HG03025 (cell line): ENCODE results near the gene IFITM10.

ENCODE experiments used
- ATAC-seq: cut with Tn5 transposase; IDR thresholded peaks from one replicate; pipeline ENCODE4 v1.9.1; 2021; ENCODE audit warnings: mild to moderate bottlenecking, moderate library complexity; ENCODE audit not compliant: unreplicated experiment, low FRiP score

IFITM10 gene

DNA sequence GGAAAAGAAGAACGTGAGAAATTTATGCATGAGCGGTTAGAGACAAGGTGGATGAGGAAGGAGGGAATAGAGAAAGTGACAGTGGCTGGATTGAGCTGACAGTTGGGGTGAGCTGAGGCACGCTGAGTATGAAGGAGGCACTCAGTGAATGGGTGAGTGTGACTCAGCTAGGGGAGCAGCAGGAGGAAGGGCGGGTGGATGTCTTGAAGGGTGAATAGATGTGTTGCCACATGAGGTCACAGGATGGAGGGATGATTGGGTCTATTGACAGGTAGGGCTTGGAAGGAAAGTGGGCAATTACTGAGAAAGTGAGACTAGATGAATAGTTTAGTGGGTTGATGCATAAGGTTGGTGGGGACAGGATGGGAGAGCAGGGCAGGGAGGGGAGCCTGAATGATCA, 8.0 kb downstream of the IFITM10 start:
- ATAC-seq: no peak

GRCh38 chr11:1741741-1742140, 8.7 kb downstream of the IFITM10 start:
- ATAC-seq: no peak

GRCh38 chr11:1740786-1741530, 9.4 kb downstream of the IFITM10 start:
- no peak for ATAC-seq

GRCh38 chr11:1739576-1739975, 10.8 kb downstream of the IFITM10 start:
- no peak for ATAC-seq

DNA sequence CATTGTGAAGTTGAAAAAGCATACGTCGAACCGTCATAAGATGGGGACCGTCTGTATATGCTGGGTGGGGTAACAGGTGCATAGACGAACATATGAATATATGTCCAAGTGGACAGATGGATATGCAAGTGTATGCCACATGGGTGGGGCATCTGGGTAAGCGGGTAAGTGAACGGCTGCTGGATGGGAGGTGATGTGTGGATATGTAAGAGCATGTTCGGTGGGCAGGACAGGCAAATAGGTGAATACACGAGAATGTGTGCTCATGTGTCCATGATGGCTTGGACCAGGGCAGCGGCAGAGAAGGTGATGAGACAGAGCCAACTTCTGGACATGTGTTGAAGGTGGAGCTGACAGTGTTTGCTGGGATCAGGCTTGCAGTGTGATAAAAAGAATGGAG, 12.0 kb downstream of the IFITM10 start:
- no peak for ATAC-seq

- ATAC-seq: no peak
These were observed 13.2 kb downstream of the IFITM10 start for GRCh38 chr11:1737080-1737757.

DNA sequence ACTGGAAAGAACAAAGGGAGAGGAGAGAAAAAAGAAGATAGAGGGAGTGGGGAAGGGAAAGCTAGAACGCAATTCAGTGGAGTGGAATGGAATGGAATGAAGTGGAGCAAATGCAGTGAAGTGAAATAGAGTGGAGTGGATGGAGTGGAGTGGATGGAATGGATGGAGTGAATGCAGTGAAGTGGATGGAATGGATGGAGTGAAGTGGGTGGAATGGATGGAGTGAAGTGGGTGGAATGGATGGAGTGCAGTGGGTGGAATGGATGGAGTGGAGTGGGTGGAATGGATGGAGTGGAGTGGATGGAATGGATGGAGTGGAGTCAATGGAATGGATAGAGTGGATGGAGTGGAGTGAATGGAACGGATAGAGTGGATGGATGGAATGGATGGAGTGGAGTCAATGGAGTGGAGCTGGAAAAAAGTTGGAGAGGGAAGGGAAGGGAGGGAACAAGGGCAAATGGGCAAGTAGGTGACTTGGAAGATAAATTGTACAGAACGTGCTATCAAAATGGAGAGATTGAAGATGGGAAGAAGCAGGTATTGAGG, 13.9 kb downstream of the IFITM10 start:
- no peak for ATAC-seq

DNA sequence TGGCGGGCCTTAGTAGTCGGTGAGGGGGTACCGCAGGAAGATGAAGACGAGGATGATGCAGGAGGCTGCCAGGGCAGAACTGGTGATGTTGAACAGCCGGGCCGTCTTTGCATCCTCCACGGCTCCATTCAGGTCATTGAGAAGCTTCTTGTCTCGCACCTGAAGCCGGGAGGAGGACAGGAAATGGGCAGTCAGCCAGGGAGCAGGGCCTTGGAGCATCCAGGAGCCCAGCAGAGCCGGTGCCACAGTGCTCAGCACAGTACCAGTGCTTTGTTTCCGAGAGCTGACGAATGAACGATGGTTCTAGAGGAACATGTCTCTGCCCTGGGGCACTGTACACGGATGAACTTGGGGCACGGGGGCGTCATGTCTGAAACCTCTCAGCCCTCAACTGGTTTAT, 15.1 kb downstream of the IFITM10 start:
- no peak for ATAC-seq

DNA sequence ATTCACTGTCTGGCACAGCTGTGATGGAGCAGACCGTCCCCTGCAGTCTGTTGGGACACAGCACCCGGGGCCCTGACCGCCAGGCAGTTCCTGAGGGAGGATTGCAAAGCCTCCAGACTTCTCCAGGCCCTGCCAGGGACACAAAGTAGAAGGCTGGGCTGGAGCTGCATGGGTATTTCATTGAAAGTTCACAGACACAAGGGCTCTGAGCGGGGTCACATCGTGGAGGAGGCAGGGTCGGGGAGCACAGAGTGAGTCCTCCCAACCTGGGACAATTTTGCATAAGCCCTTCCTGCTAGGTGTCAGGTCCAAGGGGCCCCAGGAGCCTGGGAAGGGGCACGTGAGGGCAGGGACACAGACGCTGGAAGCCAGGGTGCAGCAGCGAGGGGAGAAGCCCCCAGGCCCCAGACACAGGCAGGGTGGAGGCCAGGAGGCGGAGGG, 15.7 kb downstream of the IFITM10 start:
- no peak for ATAC-seq

- ATAC-seq: no peak
These were observed 16.4 kb downstream of the IFITM10 start for GRCh38 chr11:1733716-1734640.

GRCh38 chr11:1733009-1733715, 17.2 kb downstream of the IFITM10 start:
- no peak for ATAC-seq

- no peak for ATAC-seq
These were observed 17.9 kb downstream of the IFITM10 start for GRCh38 chr11:1732418-1733008.

- no peak for ATAC-seq
These were observed 18.8 kb downstream of the IFITM10 start for GRCh38 chr11:1731451-1732059.

DNA sequence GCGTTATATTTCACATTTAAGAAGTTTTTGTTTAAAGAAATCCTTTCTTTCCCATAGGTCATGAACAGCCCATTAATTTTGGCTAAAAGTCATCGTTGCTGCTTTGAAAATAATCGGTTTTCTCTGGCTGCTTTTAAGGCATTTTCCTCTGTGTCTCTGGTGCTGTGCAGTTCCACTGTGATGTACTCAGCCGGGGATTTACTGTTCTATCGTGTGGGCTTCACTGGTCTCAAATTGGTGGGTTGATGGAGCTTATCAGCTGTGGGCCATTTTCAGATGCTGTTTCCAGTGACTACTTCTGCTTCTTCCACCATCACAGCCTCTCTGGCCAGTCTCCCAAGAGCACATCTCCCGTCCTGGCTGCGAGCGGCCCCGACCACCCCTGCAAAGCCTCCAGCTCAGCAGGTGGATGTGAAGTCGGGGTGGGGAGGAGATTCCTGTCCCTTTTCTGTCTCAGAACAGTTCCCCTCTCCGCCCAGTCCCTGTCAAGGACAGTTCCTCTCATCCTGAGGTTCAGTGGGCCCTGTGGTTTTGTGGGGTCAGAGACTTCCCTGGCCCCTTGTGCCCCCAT, 20.3 kb downstream of the IFITM10 start:
- ATAC-seq: no peak

DNA sequence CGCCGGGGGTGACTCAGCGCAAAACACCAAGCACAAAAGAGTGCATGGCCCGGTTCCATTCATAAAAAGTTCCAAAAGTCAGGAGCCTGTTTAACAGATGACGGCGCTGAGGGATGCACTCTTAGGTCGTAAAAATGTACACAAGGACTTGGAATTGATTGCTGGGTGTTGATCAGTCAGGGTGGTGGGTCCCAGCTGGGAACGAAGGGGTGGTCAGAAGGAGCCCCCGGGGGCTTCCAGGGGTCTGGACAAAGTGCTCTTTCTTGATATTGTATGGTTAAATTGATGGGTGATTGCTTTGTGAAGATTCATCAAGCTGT, 20.7 kb downstream of the IFITM10 start:
- no peak for ATAC-seq

- ATAC-seq: no peak
These were observed 21.3 kb downstream of the IFITM10 start for GRCh38 chr11:1728931-1729691.

DNA sequence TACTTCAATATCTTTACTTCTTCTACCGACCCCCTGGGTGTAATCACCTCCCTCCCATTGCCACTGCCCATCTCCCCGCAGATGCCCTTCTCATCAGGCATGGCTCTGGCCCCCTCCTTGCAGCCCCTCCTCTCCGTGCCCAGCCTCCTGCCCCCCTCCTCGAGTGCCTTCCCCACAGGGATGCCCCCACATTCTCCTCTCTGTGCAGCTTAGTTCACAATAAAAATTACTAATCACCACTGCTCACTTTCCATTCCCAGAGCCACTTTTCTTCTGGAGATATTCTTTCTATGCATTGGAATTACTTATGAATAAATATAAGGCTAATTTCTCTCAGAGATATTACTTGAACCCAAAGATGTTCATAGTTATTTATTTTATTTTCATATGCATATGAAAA, 22.1 kb downstream of the IFITM10 start:
- ATAC-seq: no peak

DNA sequence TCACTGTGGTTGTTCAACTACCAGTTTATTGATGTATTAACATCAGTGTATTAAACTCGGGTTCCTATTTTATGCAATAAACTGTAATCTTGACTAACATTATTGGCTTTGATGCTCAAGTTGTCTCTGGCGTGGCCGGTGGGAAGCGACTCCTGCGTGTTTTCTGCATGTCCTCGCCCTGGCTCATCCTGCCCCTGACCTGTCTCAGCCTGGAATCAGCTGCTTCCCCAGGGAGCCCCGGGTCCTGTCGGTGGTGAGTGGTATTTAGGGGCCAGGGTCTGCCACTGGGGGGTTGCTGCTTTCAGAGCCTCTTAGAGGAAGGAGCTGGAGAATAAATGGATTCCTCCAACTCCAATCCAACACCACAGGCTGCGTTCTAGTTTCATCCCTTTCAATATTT, 22.5 kb downstream of the IFITM10 start:
- no peak for ATAC-seq
